ENCODE data around the gene CERT1. TPM values are rescaled to one million over a fixed set of nuclear protein-coding genes. Genes with fewer than 3 reads are reported as not detected.

CERT1 gene
- total RNA-seq, 2 experiments from 2014 or later, result 13.3 to 33.6 TPM

DNA sequence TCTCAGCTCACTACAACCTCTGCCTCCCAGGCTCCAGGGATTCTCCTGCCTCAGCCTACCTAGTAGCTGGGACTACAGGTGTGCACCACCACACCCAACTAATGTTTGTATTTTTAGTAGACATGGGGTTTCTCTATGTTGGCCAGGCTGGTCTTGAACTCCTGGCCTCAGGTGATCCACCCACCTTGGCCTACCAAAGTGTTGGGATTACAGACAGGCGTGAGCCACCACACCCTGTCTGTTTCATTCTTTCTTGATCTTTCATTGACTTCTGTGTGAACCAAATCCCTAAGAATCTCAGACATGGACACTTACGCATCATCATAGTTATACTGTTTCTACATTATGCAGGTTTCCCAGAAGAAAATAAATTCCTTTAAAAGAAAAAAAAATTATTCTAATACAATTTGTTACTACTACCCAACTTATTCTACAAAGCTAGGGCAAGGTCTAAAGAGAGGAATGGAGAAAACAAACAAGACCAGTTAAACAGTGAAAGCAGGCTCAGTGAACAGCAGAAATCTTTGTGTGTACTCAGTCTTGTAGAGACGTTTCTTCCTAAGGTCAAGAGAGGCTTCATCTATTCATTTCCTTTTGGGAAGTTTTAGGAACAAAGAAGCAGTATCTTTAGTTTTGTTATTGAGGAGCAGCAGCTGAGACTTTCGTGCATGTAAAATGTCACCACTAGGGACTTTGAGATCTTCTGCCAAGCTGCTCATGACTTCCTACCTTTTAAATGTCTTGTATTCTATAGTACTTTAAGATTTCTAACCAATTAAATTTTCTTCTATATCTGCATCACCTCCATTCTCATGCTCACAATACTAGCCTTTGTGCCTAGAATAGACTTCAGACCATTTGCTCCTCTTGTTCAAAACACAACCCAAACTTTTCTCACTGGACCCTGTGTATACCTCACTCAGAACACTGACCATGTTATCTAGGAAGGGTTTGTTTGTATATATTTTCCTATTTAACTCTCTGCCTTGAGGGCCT, 180.0 kb downstream of the CERT1 start:
- ChIA-PET POLR2A (interaction anchor here (0.6 to 3.2 kb wide), 3 partner anchors 8 to 1642 kb away, joined by 4 to 22 read pairs (median 5); no protein-coding TSS in a partner anchor), CTCF (ENCODE audit: unreplicated experiment) (no interaction called here)
- DNase-seq (ENCODE audit: low spot score), result peak; percentile 8
- H3K79me2 ChIP-seq (ENCODE audit: insufficient read depth, low read depth, low read length), result no peaks in the 10 kb centered on the region
- BruUV-seq (replicated peaks), result no TSS peak
- peaks cover 7% of the 10 kb centered on the region for H3K4me1 ChIP-seq (ENCODE audit: insufficient read depth, low read length, poor library complexity, severe bottlenecking)
- no peaks in the 10 kb centered on the region for H3K9me2 ChIP-seq (ENCODE audit: insufficient read depth, low read length)
- H3K27ac ChIP-seq (ENCODE audit: low read depth, low read length, poor library complexity, severe bottlenecking), result no peak overlapping the region
- H4K20me1 ChIP-seq (ENCODE audit: insufficient read depth, low read length), result no peaks in the 10 kb centered on the region
- TF ChIP-seq CTCF (conservative IDR thresholded peaks at IDR 0.05; ENCODE audit: low read length) (peak; percentile 57), EZH2phosphoT487 (IDR thresholded peaks at IDR 0.05; ENCODE audit: borderline replicate concordance, low read depth, low read length) (no peak)
- H2AFZ ChIP-seq (ENCODE audit: low read length), result peak overlapping the region; percentile 35; the same call in 1 of the 2 replicates
- no peaks in the 10 kb centered on the region for H3K36me3 ChIP-seq (ENCODE audit: insufficient read depth, low read length)
- intact Hi-C loops (cut with micrococcal nuclease; ENCODE audit: unreplicated experiment), result no loop called here
- H3K4me2 ChIP-seq (ENCODE audit: low read length), result no peak overlapping the region
- no peak overlapping the region for H3K4me3 ChIP-seq (ENCODE audit: low read depth, low read length, poor library complexity, severe bottlenecking)
- H3K9me3 ChIP-seq (ENCODE audit: low read length), result no peaks in the 10 kb centered on the region

GRCh38 chr5:75330404-75330803, 181.0 kb downstream of the CERT1 start:
- H3K4me1 ChIP-seq (ENCODE audit: insufficient read depth, low read length, poor library complexity, severe bottlenecking), result no peaks in the 10 kb centered on the region
- TF ChIP-seq CTCF (conservative IDR thresholded peaks at IDR 0.05; ENCODE audit: low read length), result no peak
- no peak for TF ChIP-seq EZH2phosphoT487 (IDR thresholded peaks at IDR 0.05; ENCODE audit: borderline replicate concordance, low read depth, low read length)
- no TSS peak for BruUV-seq (replicated peaks)
- CTCF ChIA-PET (ENCODE audit: unreplicated experiment), result no interaction called here
- intact Hi-C loops (cut with micrococcal nuclease; ENCODE audit: unreplicated experiment), result no loop called here
- no peak overlapping the region for H3K4me2 ChIP-seq (ENCODE audit: low read length)
- H3K9me3 ChIP-seq (ENCODE audit: low read length), result no peaks in the 10 kb centered on the region
- no peaks in the 10 kb centered on the region for H4K20me1 ChIP-seq (ENCODE audit: insufficient read depth, low read length)
- H3K36me3 ChIP-seq (ENCODE audit: insufficient read depth, low read length), result no peaks in the 10 kb centered on the region
- POLR2A ChIA-PET, result interaction anchor here (0.9 to 3.2 kb wide), 3 partner anchors 10 to 22 kb away, joined by 3 to 22 read pairs (median 3); no protein-coding TSS in a partner anchor
- no peak overlapping the region for H2AFZ ChIP-seq (ENCODE audit: low read length)
- no peaks in the 10 kb centered on the region for H3K79me2 ChIP-seq (ENCODE audit: insufficient read depth, low read depth, low read length)
- no peak overlapping the region for H3K27ac ChIP-seq (ENCODE audit: low read depth, low read length, poor library complexity, severe bottlenecking)
- H3K9me2 ChIP-seq (ENCODE audit: insufficient read depth, low read length), result no peaks in the 10 kb centered on the region
- DNase-seq (ENCODE audit: low spot score), result no peak
- no peak overlapping the region for H3K4me3 ChIP-seq (ENCODE audit: low read depth, low read length, poor library complexity, severe bottlenecking)

Small RNAs within 50 kb of the gene (small RNA-seq; reads per million reads assigned to genes)
- not detected for gene RNU7-175P

Other genes with a start within 250 kb of the CERT1 start
- 42.6 and 58.6 TPM in 2 replicates for gene HMGCR, start 174.4 kb downstream of the CERT1 start, total RNA-seq (2014; rRNA removed; shearing (Covaris generic))
- gene HMGCR, start 174.4 kb downstream of the CERT1 start, total RNA-seq (2022), result 93.3 and 124 TPM in 2 replicates
- 16.0 and 20.1 TPM in 2 replicates for gene POLK, start 262 bp upstream of the CERT1 start, total RNA-seq (2014; rRNA removed; shearing (Covaris generic))
- 29.5 and 30.0 TPM in 2 replicates for gene POLK, start 262 bp upstream of the CERT1 start, total RNA-seq (2022)
- not detected in 2 replicates for gene ANKDD1B, start 99.8 kb upstream of the CERT1 start, total RNA-seq (2014; rRNA removed; shearing (Covaris generic))
- not detected in 2 replicates for gene ANKDD1B, start 99.8 kb upstream of the CERT1 start, total RNA-seq (2022)
- 10.7 and 20.5 TPM in 2 replicates for gene POC5, start 205.8 kb upstream of the CERT1 start, total RNA-seq (2014; rRNA removed; shearing (Covaris generic))
- 27.2 and 29.4 TPM in 2 replicates for gene POC5, start 205.8 kb upstream of the CERT1 start, total RNA-seq (2022)

All from OCI-LY7 (cell line).